K562 (cell line): Measurements from ENCODE around the gene MRPL52. TPM values are rescaled to one million over a fixed set of nuclear protein-coding genes. Genes with fewer than 3 reads are reported as not detected.

ENCODE experiments used
- ATF1 ChIP-seq, 2 experiments: fragments of 450-650 bp in 1 of 2; IDR thresholded peaks; 2 replicates each; pipeline ENCODE4 v1.6.1; 2016; ENCODE audit warnings: missing compliant biosample characterization in 1 of 2, missing genetic modification characterization in 1 of 2
- CEBPB ChIP-seq: fragments of 450-650 bp; IDR thresholded peaks from 2 replicates; pipeline ENCODE4 v1.6.1; 2016; ENCODE audit warnings: missing genetic modification characterization, missing compliant biosample characterization
- CHD1 ChIP-seq: fragments of 200-600 bp; sonication (generic); IDR thresholded peaks from one replicate; pipeline ENCODE4 v1.6.1; 2012; ENCODE audit warnings: mild to moderate bottlenecking, moderate library complexity, low read length, inconsistent platforms
- EGR1 ChIP-seq: fragments of 450-650 bp; conservative IDR thresholded peaks from 2 replicates; pipeline ENCODE4 v1.6.1; 2017; ENCODE audit warnings: mild to moderate bottlenecking
- ELF4 ChIP-seq: fragments of 450-650 bp; formaldehyde crosslinking; IDR thresholded peaks from 2 replicates; pipeline ENCODE4 v1.4.0; 2022; ENCODE audit warnings: missing genetic modification characterization
- ESRRA ChIP-seq: fragments of 450-650 bp; IDR thresholded peaks from 2 replicates; pipeline ENCODE4 v1.6.1; 2014; ENCODE audit warnings: low read depth, mild to moderate bottlenecking, moderate library complexity, borderline replicate concordance
- HOMEZ ChIP-seq: fragments of 250-450 bp; sonication (Bioruptor Pico); IDR thresholded peaks from 2 replicates; pipeline ENCODE4 v1.4.0; 2020; ENCODE audit warnings: mild to moderate bottlenecking, moderate library complexity
- L3MBTL2 ChIP-seq: fragments of 450-650 bp; IDR thresholded peaks from 2 replicates; pipeline ENCODE4 v1.6.1; 2016; ENCODE audit warnings: mild to moderate bottlenecking, moderate library complexity
- LCOR ChIP-seq: sonication (generic); formaldehyde crosslinking; IDR thresholded peaks from 2 replicates; pipeline ENCODE4 v1.8.0; 2022; ENCODE audit warnings: mild to moderate bottlenecking, missing genetic modification reagents
- NFIC ChIP-seq: fragments of 450-650 bp; IDR thresholded peaks from 2 replicates; pipeline ENCODE4 v1.6.1; 2017; ENCODE audit warnings: mild to moderate bottlenecking, inconsistent platforms
- PHF20 ChIP-seq: fragments of 450-650 bp; IDR thresholded peaks from 2 replicates; pipeline ENCODE4 v1.6.1; 2018; ENCODE audit not compliant: partially characterized antibody
- PRDM10 ChIP-seq: fragments of 450-650 bp; IDR thresholded peaks from 2 replicates; pipeline ENCODE4 v1.6.1; 2018; ENCODE audit not compliant: partially characterized antibody
- RAD21 ChIP-seq, 2 experiments: fragments of 250-450 bp in 1 of 2; fragments of 450-650 bp in 1 of 2; sonication (Bioruptor Pico) in 1 of 2; formaldehyde crosslinking in 1 of 2; IDR thresholded peaks in 1 of 2; conservative IDR thresholded peaks in 1 of 2; 2 replicates each; pipeline versions ENCODE4 v1.4.0 to v1.8.0; 2020 to 2022; ENCODE audit warnings: mild to moderate bottlenecking in 2 of 2, moderate library complexity in 1 of 2
- RCOR1 ChIP-seq, 2 experiments: IDR thresholded peaks; 2 replicates each; pipeline ENCODE4 v1.6.1; 2012; ENCODE audit warnings: low read depth in 2 of 2, low read length in 2 of 2, borderline replicate concordance in 1 of 2, improper control_type of control experiment in 1 of 2
- SNRNP70 ChIP-seq: fragments of 200-400 bp; formaldehyde crosslinking; optimal IDR thresholded peaks from 2 replicates; pipeline ENCODE3; 2017; ENCODE audit warnings: low read depth, low read length
- SREBF2 ChIP-seq: sonication (generic); formaldehyde crosslinking; IDR thresholded peaks from 2 replicates; pipeline ENCODE4 v1.4.0; 2020; ENCODE audit warnings: mild to moderate bottlenecking, missing genetic modification reagents
- TGIF2 ChIP-seq: sonication (generic); formaldehyde crosslinking; IDR thresholded peaks from 2 replicates; pipeline ENCODE4 v1.8.1; 2022; ENCODE audit warnings: mild to moderate bottlenecking, missing genetic modification reagents, moderate library complexity
- THAP12 ChIP-seq: fragments of 250-450 bp; sonication (Bioruptor Pico); IDR thresholded peaks from 2 replicates; pipeline ENCODE4 v1.9.0; 2021; ENCODE audit warnings: mild to moderate bottlenecking, inconsistent platforms
- ZBTB1 ChIP-seq: sonication (generic); formaldehyde crosslinking; IDR thresholded peaks from 2 replicates; pipeline ENCODE4 v1.8.1; 2023; ENCODE audit warnings: missing genetic modification reagents, low read depth, mild to moderate bottlenecking, borderline replicate concordance
- ZNF143 ChIP-seq: sonication (generic); formaldehyde crosslinking; IDR thresholded peaks from 2 replicates; pipeline ENCODE4 v1.9.0; 2022; ENCODE audit warnings: mild to moderate bottlenecking, missing genetic modification reagents
- polyA plus RNA-seq, 8 experiments: library from polyadenylated mRNA; depleted of rRNA in 4 of 8; stranded (reverse) in 5 of 8; unstranded in 3 of 8; fragments of >200 nt; fragmentation: Nextera tagmentation in 2 of 8; fragmentation: Illumina TruSeq in 1 of 8; extraction: Ambion mirVana in 2 of 8; extraction: Trizol in 1 of 8; gene quantifications; 2 replicates each; pipeline versions ENCODE4 v1.2.1 to v1.2.3, GENCODE V29; 2011 to 2014; ENCODE audit warnings: inconsistent platforms in 1 of 8, missing spikeins in 1 of 8
- total RNA-seq, 7 experiments: library from RNA; depleted of rRNA in 6 of 7; stranded (reverse); fragments of >200 nt in 6 of 7; fragmentation: Illumina TruSeq in 2 of 7; extraction: Trizol in 2 of 7; gene quantifications; 2 replicates each; pipeline versions ENCODE4 v1.2.1 to v1.2.3, GENCODE V29; 2011 to 2021; ENCODE audit warnings: low replicate concordance in 1 of 7

MRPL52 gene
- total and polyA plus RNA-seq, 9 of the 15 experiments (the other 6 are each of a cell fraction or from before 2014, with no cell fraction given): 56.5 to 213 (median 168) TPM

GRCh38 chr14:22871224-22872032, 41.7 kb downstream of the MRPL52 start, which contains the start of gene LRP10 (continued):
- TF ChIP-seq HOMEZ (CRISPR knock-in tag) (no peak), TGIF2 (CRISPR knock-in tag) (peak; percentile 95), SNRNP70 (no peak), ZBTB1 (0 out of 2 replicates have a peak, but pooled peaks have one; percentile 39), ATF1 (CRISPR knock-in tag; IDR thresholded peaks at IDR 0.05) (no peak), ATF1 (tag; IDR thresholded peaks at IDR 0.05) (peak; percentile 84), LCOR (CRISPR knock-in tag) (no peak; the same call in 1 of the 2 replicates), NFIC (peak; percentile 0), THAP12 (CRISPR knock-in tag) (peak; percentile 67; the same call in 1 of the 2 replicates), RCOR1 (IDR thresholded peaks at IDR 0.05; ENCODE audit: borderline replicate concordance in 1 of 2, low read depth in 2 of 2, low read length in 2 of 2) (peak in 1 of 2 experiments; percentile 20; a peak in 1 of 4 replicates), ELF4 (CRISPR knock-in tag) (0 out of 2 replicates have a peak, but pooled peaks have one; percentile 70), PHF20 (peak; percentile 45), CEBPB (tag) (peak; percentile 33; the same call in 1 of the 2 replicates), RAD21 (CRISPR knock-in tag; conservative IDR thresholded peaks at IDR 0.05 in 1 of 2, IDR thresholded peaks at IDR 0.05 in 1 of 2) (0 out of 4 replicates have a peak, but pooled peaks of 1 of the 2 experiments have one; percentile 10), PRDM10 (peak; percentile 91), SREBF2 (no peak), L3MBTL2 (peak; percentile 60), ESRRA (no peak), CHD1 (peak; percentile 36), ZNF143 (no peak), EGR1 (peak; percentile 61)
